Medulla oblongata (tissue), 1 donor: Measurements from ENCODE around the gene FNTB.
"Not testable (repeated sequence)": the region's sequence is repeated elsewhere in the genome, so short reads cannot be mapped to it uniquely, and the experiment has no call there.

Source experiments
- DNase-seq: peaks from one replicate; pipeline ENCODE4 v3.0.0-alpha.2; 2015; ENCODE audit errors: extremely low spot score

Gene FNTB

DNA sequence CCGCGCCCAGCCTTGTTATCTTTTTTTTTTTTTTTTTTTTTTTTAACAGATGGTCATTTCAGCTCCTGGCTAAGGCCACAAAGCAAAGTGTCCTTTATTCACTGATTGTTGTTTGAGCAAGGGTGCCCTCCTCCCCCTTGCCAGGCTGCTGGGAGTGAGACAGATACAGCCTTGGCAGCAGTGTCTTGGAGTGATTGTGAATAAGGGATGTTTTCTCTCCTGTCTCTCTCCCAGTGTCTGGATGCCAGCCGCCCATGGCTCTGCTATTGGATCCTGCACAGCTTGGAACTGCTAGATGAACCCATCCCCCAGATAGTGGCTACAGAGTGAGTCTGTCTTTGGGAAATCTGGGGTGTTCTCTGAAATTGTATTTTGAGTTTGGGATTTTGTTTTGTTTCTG is 28.7 kb downstream of the FNTB start:
- peak; percentile 84 for DNase-seq

DNA sequence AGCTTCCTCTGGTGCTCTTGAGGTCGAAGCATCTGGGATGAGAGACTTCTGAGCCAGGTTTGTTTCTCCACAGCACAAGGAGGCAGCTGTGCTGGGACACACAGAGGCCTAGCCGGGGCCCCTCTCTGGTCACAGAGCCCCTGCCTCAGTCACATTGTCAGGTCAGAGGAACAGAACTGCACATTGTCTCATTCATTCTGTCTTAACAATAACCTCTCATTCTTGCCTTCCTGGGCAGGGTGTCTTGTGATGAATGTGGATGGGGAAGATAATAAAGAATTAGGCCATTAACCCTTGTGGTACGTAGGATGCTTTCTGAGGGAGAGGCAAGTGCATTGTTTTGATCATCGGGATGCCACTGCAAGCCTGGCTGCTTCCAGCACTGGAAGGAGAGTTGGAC is 29.8 kb downstream of the FNTB start:
- peak; percentile 79 for DNase-seq

DNA sequence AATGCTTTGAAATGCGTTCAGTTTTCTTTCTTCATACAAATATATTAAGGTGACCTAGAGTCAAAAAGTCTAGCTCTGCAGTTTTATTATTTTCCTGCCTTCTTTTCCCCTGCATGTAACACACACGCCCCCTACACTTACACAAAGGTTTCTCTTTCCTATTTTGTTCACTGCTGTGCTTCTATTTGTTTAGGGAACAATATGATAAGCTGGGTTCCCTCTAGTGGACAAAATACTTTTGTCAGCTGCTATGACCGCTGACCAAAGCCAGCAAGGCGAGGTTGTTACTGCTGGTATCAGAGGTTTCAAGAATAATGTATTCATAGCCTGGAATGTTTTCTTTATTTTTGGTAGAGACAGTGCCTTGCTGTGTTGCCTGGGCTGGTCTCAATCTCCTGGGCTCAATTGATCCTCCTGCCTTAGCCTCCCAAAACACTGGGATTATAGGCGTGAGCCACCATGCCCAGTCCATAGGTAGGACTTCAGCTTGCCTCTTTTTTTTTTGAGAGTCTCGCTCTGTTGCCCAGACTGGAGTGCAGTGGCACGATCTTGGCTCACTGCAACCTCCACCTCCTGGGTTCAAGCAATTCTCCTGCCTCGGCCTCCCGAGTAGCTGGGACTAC is 33.4 kb downstream of the FNTB start:
- DNase-seq = peak; percentile 95

DNA sequence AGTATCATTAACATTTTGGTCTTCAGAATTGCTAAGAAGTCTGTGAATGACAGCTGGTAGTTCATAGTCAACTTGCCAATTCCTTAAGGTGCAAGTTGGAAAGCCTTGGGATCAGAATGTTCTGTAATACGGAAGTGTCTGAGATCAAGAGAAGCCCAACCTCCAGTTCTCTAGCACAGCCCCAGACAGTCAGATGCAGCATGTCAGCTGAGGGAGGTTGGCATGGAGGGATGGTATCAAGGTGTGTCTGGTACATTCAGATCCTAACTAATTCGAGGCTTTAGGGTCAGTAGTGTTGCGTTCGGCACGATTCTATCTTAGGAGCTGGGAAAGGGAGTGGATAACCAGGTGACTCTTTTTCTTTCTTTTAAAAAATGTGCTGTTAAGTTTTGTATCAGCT is 38.3 kb downstream of the FNTB start:
- DNase-seq = no peak

DNA sequence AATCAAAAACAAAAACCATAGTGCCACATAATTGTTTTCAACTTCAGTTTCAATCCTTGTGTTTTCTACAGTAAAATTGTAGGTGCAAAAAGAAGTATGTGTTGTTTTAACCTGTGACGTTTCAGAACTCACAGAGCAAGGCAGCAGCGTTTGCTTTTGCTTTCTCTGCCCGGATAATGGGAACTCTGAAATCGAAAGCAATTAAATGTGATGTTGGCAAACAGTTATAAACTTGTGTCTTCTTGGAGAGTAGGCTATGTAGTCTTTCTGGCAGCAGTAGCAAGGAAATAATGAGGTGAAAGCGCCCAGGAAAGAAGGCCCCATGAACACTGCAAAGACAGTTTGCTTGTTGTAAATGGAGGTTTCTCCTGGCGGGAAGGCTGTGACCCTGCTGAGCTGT is 39.1 kb downstream of the FNTB start:
- DNase-seq = no peak

DNA sequence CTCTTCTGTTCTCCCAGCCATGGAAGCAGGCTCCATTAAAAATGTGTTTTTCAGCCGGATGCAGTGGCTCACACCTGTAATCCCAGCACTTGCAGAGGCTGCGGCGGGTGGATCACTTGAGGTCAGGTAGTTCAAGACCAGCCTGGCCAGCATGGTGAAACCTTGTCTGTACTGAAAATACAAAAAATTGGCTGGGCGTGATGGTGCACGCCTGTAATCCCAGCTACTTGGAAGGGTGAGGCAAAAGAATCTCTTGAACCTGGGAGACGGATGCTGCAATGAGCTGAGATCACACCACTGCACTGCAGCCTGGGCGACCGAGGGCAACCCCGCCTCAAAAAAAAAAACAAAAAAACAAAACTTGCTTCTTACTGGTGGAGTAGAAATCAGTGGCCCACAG is 39.8 kb downstream of the FNTB start:
- DNase-seq = no peak

DNA sequence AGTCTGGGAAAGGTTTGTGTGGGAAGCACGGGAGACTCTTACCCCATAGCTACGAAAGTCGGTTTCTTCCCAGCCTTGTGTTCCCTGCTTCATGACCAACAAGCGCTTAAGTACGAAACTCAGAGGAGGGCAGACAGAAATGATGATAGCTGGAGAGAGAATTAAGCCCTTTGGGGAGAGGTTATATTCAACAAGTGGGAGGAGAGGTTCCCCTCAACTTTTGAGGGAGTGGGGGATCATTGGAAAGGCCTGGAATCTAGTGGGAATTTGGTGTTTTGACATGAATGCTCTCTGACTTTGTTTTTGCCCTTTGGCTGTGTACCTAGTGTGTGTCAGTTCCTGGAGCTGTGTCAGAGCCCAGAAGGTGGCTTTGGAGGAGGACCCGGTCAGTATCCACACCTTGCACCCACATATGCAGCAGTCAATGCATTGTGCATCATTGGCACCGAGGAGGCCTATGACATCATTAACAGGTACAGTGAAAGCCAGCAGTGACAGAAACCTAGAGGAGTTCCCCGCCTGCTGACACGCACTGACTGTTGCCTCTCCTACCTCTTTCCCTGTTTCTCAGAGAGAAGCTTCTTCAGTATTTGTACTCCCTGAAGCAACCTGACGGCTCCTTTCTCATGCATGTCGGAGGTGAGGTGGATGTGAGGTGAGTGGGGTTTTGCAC is 40.6 kb downstream of the FNTB start:
- no peak for DNase-seq

DNA sequence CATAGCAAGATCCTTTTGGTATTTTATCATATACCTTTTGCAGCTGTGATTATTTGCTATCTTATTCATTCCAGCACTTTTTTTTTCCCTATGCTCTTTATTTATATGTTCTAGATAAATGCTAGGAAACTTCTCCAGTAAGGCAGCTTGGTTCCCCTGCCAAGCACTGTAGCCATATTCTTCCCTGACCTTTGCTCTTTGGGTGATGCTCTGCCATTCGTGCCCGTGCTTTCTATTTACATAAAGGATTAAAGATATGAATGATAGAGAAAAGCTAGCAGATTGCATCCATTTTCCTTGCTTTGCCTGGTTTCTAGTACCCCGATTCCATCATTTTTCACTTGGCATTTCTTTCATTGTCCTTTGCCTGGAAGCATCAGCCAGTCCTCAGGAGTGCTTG is 42.2 kb downstream of the FNTB start:
- DNase-seq = no peak

DNA sequence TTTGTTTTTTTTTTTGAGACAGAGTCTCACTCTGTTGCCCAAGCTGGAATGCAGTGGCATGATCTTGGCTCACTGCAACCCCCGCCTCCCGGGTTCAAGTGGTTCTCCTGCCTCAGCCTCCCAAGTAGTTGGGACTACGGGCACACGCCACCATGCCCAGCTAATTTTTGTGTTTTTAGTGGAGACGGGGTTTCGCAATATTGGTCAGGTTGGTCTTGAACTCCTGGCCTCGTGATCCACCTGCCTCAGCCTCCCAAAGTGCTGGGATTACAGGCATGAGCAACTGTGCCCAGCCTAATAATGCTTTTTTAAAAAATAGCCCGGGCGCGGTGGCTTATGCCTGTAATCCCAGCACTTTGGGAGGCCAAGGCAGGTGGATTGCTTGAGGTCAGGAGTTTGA is 44.6 kb downstream of the FNTB start:
- DNase-seq = not testable (repeated sequence)

DNA sequence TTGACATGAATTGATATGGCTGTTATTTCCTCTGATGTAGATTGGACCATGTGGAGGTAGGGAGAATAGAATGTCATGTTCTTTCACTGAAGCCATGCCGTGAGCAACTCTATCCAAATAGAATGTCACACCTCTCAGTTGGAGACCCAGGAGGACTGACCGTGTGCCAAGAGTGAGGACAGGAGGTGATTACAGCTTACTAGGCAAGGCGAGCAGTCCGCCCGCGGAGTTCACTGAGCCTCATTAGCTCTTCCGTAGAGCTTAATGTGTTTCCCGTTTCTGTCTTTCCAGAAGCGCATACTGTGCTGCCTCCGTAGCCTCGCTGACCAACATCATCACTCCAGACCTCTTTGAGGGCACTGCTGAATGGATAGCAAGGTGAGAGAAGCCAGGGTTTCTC is 45.6 kb downstream of the FNTB start:
- DNase-seq = no peak

DNA sequence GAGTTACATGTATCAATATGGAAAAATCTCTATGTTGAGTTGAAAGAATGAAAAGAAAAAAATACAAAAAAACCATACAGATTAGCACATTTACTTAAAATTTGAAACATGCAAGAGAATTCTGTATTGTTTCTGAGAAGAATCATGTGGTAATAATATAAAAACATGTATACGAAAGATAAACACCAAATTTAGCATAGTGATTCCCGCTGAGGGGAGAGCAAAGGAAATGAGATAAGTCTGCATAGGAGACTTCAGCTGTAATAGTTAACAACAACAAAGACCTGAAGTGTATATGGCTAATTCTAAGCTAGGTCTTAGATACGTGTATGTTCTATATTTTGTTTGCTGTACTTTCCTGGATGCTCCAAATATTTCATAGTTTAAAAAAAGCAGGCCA is 46.5 kb downstream of the FNTB start:
- DNase-seq = no peak

DNA sequence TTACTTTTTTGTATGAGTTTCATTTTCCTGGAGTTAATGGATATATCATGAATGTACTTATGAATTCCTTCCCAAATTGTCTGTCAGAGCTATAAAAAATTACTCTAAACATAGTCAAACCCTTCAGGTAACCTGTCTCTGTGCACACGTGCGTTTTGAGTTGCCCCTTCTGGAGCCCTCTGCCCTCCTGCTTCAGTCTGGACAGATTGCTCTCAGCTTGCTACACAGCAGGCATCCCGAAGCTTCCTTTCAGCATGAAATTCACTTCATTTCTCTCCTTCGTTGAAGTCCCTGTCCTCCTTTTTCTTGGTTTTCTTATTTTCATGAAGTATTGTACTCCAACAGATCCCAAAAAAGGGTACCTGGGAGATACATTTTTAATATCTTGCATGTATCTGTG is 47.3 kb downstream of the FNTB start:
- no peak for DNase-seq

DNA sequence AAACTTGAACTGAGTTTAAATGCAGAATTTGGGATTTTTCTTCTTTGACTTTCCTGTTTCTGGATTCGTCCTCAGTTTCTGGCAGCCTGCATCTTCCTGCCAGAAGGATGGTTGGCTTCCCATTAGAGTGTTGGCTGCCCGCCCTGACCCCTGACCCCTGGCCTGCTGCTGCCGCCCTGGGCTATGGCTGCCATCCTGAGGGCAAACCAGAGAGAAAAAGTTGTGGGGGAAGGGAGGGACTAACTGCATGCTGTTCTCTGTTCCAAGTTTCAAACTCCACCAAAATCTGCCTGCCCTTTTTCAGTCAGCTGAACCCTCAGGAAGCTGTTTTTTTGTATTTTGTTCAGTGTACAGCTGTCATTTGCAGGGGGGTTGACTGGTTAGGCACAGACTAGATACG is 48.4 kb downstream of the FNTB start:
- DNase-seq = peak; percentile 65

DNA sequence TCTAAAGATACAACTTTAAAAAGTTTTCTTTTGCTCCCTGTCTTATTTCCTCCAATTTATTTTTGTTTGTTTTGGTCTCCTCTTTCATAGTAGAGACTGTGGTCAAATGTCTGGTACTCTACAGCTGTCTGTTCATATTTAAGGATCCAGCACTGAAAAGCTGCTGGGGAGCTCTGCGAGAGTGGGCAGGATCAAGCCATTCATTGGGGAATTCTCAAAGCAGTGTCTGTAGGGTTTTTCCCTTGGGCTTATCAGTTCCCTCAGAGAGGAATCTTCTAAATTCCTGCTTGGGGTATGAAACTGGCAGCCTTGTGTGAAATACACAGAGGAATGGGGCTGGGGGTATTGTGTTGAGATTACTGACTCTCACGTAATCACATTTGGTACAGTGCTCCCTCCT is 52.3 kb downstream of the FNTB start:
- no peak for DNase-seq

DNA sequence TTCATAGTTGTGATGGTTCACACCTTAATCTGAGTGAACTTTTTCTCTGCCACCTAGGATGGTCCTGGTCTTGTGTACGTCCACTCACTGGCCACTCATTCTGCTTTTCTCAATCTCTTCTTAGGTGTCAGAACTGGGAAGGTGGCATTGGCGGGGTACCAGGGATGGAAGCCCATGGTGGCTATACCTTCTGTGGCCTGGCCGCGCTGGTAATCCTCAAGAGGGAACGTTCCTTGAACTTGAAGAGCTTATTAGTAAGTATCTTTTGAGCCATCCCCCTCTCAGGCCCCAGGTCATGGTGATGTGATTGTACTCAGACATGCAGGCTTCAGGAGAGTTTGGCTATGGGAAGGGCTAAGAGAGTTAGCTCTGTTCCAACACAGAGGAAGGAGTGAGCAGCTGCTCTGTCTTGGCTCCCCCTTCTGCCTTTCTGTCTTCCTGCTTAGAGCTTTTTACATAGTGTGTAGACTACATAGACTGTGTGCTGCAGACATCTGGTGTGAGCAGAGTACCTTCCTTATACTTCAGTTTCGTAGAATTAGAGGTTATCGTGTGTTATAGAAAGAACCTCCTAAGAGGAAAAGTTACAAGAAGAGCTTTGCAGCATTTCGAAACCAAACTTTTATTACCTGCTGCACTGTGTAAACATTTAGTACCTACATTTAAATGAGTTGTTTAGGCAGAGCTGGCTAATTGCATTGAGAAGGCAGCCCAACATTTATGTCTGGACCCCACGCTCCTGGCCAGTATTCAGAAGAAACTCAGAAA is 54.2 kb downstream of the FNTB start:
- DNase-seq = no peak

DNA sequence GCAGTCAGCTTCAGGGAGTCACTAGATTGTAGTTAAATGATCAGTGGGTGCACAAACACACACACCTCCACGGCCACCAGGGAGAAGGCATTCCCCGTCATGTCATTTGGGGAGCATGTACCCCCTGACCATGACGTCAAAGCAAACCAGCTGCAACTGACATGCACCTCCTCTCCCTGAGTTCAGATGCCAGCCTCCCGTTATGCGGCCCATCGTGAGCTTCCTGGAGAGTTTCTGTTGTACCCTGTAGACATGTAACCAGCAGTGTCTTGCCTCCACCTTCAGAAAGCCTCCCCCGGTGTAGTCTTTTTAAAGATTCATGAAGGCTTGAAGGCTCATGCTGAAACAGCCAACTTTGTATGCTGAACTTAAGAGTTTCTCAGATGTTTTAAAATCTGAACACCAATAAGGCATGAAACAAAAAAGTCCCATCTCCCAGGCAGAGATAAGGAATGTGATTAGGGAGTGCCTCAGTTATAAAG is 54.8 kb downstream of the FNTB start:
- DNase-seq = no peak

DNA sequence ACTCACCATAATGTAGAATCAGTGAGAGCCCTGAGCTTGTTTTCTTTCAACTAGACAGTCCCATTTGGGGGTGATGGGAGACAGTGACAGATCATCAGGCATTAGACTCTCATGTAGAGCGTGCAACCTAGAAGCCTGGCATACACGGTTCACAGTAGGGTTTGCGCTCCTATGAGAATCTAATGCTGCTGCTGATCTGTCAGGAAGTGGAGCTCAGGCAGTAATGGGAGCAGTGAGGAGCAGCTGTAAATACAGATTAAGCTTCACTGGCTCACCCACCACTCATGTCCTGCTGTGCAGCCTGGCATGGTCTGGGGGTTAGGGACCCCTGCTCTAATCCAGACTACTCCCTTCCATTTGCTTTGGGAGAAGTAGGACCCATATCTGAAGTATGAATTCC is 55.6 kb downstream of the FNTB start:
- no peak for DNase-seq

DNA sequence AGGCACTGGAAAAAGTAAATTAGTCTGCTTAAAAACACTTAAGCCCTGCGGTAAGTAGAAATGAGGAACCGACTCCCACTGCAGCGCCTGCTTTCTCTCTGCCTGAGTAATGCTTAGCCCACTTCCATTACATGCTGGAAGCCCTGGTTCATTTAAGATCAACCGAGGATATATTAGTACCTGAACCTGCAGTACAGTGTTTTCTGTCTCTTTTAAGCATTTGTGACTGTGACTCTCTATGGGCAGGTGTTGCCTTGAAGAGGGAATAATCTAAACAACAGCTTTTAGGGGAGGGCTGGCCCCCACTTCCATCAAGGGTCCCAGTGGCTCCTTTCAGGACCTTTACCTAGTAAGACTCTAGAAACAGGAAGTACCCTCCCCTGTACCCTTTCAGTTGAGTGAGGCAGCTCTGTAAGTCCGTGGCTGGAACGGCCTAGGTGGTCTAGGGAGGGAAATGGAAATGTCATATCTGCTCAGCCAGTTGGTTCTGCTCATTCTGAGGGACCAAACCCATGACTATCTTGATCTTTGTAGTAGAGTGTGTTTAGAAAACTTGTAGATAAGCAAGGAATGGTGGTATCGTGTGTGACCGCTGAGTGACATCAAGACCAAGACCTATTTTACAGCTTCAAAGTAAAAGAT is 56.2 kb downstream of the FNTB start:
- peak; percentile 40 for DNase-seq

DNA sequence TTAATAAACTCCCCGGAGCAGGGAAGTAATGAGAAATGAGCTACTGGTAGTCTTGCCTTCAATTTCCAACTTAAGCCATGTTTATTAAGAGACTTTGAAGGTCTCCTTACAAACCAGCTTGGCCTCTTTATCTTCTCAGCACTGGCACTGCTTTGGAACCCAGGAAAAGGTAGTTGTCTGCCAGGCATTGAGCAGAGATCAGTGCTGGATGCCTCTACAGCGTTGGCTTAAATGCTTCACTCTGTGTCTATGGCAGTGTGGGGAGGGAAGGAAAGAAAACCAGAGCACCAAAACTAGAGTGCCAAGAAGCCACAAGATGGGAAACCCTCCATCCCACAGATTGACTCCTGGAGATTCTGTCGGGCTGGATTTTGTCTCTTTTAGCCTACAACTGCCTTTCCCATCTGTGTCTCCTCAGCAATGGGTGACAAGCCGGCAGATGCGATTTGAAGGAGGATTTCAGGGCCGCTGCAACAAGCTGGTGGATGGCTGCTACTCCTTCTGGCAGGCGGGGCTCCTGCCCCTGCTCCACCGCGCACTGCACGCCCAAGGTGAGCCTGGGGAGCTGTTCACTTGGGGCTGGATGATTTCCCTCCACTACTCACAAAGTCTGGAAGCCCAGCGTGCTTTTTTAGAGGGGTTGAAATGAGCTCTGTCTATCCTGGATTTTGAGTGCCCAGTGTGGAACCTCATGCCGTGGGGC is 57.3 kb downstream of the FNTB start:
- no peak for DNase-seq

DNA sequence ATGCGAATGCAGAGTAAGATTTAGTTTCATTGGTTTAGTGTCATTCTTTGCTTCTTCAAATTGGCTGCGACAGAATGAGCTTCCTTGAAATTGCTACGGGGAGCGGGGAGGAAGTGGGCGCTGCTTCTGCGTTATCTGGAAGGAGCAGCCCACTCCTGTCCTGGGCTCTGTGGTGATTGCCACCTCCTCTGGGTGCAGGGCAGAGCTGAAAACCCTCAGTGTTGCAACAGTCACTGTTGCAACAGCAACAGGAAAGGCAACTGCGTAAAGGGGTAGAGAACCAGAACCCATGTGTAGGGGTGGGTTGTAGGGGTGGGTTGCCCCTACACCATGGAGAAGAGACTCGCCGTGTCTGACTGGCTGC is 57.9 kb downstream of the FNTB start:
- DNase-seq = peak; percentile 72

DNA sequence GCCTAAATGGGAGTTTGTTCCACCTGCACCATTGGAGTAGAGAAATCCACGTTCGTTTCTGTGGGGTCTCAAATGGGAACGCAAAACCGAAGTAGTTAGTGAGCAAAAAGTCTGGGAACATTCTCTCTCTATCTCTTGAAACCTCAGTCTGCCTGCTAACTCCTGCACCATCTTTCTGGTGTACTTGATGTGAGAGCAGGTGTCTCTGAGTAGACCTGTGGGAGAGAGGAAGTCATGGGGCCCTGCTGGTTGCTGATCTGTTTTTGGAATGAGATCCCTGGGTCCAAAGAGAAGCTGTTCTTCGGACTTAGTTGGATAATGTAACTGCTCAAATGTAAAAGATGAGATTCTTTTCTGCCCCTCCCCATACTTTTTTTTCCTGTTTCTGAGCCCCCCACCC is 58.3 kb downstream of the FNTB start:
- no peak for DNase-seq

DNA sequence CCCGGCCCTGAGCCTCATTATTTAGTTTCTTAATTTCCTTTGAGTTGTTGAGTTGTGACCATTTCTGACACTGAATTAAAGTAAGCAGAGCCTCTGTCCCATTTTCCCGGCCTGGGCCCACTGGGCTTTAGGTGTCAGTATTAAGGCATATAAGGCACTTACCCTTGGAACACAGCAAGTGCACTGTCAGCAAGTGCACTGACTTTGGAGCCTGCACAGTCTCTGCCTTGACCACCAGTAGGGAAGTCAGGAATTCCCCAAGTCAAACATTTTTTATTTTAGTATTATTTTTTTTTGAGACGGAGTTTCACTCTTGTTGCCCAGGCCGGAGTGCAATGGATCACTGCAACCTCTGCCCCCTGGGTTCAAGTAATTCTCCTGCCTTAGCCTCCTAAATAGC is 59.0 kb downstream of the FNTB start:
- DNase-seq = no peak
